ENCODE data around the gene ZFYVE28. TPM values are rescaled to one million over a fixed set of nuclear protein-coding genes. Genes with fewer than 3 reads are reported as not detected.

Gene ZFYVE28
- total RNA-seq, 1 experiment from 2014 or later: 19.2 TPM

- RAD21 ChIA-PET (ENCODE audit: low non-redundant PET in 1 of 2, low total read pairs in 2 of 2, uncharacterized antibody in 2 of 2, unreplicated experiment in 2 of 2): no interaction called here
- Histone ChIP-seq H3K36me3 (ENCODE audit: control insufficient read depth in 1 of 2, insufficient read depth in 2 of 2, low read length in 2 of 2) (no peaks in the 10 kb centered on the region), H3K4me1 (ENCODE audit: control insufficient read depth in 1 of 2, insufficient read depth in 2 of 2, low read length in 2 of 2) (peaks cover 3 to 22% of the 10 kb centered on the region in 2 experiments; a peak in 3 of 4 replicates), H3K9me2 (ENCODE audit: insufficient read depth) (no peaks in the 10 kb centered on the region), H3K9me3 (ENCODE audit: control insufficient read depth in 1 of 2, insufficient read depth in 1 of 2, low read depth in 1 of 2, low read length in 2 of 2) (no peaks in the 10 kb centered on the region), H4K20me1 (ENCODE audit: insufficient read depth) (peaks cover 9% of the 10 kb centered on the region; the same call in 1 of the 2 replicates), H3K9ac (ENCODE audit: low read length) (no peak overlapping the region), H3K79me2 (ENCODE audit: insufficient read depth, low read length) (peaks cover 9% of the 10 kb centered on the region), H3K27ac (ENCODE audit: low read depth, low read length) (no peak overlapping the region), H3K27me3 (ENCODE audit: insufficient read depth, low read length) (no peaks in the 10 kb centered on the region), H2AFZ (ENCODE audit: low read depth, low read length, poor library complexity, severe bottlenecking) (no peak overlapping the region), H3K4me3 (replicated peaks in 1 of 2; ENCODE audit: low read depth in 1 of 2, low read length in 2 of 2) (no peak overlapping the region), H3K4me2 (ENCODE audit: low read length) (no peak overlapping the region)
- DNase-seq (ENCODE audit: low read depth, low spot score): no peak
- ATAC-seq: no peak
- TF ChIP-seq FOSL1 (IDR thresholded peaks at IDR 0.05; ENCODE audit: low read depth): no peak
- TF ChIP-seq POLR2AphosphoS5 (IDR thresholded peaks at IDR 0.05; ENCODE audit: low read depth, low read length): no peak
- TF ChIP-seq ELF1 (IDR thresholded peaks at IDR 0.05; ENCODE audit: borderline replicate concordance, low read depth): no peak
- no peak for TF ChIP-seq CBX3 (IDR thresholded peaks at IDR 0.05; ENCODE audit: low read depth)
- TF ChIP-seq ZBTB33 (IDR thresholded peaks at IDR 0.05; ENCODE audit: extremely low read depth, insufficient replicate concordance, low read length): no peak
- no peak for TF ChIP-seq RAD21 (IDR thresholded peaks at IDR 0.05; ENCODE audit: low read depth)
- no peak for TF ChIP-seq REST (IDR thresholded peaks at IDR 0.05; ENCODE audit: low read depth)
- TF ChIP-seq, protein P1, sequence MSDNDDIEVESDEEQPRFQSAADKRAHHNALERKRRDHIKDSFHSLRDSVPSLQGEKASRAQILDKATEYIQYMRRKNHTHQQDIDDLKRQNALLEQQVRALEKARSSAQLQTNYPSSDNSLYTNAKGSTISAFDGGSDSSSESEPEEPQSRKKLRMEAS (IDR thresholded peaks at IDR 0.05): no peak
- no peak for TF ChIP-seq JUND (IDR thresholded peaks at IDR 0.05)
- TF ChIP-seq YY1 (IDR thresholded peaks at IDR 0.05; ENCODE audit: extremely low read depth, insufficient replicate concordance, low read depth, low read length): no peak
- TF ChIP-seq, protein P2, sequence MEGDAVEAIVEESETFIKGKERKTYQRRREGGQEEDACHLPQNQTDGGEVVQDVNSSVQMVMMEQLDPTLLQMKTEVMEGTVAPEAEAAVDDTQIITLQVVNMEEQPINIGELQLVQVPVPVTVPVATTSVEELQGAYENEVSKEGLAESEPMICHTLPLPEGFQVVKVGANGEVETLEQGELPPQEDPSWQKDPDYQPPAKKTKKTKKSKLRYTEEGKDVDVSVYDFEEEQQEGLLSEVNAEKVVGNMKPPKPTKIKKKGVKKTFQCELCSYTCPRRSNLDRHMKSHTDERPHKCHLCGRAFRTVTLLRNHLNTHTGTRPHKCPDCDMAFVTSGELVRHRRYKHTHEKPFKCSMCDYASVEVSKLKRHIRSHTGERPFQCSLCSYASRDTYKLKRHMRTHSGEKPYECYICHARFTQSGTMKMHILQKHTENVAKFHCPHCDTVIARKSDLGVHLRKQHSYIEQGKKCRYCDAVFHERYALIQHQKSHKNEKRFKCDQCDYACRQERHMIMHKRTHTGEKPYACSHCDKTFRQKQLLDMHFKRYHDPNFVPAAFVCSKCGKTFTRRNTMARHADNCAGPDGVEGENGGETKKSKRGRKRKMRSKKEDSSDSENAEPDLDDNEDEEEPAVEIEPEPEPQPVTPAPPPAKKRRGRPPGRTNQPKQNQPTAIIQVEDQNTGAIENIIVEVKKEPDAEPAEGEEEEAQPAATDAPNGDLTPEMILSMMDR (IDR thresholded peaks at IDR 0.05 in 2 of 3, conservative IDR thresholded peaks at IDR 0.05 in 1 of 3; ENCODE audit: borderline replicate concordance in 1 of 3, insufficient read depth in 1 of 3, low read depth in 2 of 3, low read length in 2 of 3): no peak
- no peak for TF ChIP-seq TCF7L2 (IDR thresholded peaks at IDR 0.05; ENCODE audit: borderline replicate concordance, extremely low read depth, insufficient read depth, insufficient read length)
- no peak for TF ChIP-seq SIN3A (IDR thresholded peaks at IDR 0.05; ENCODE audit: low read depth)
- no peak for TF ChIP-seq SP1 (IDR thresholded peaks at IDR 0.05; ENCODE audit: low read depth)
- TF ChIP-seq POLR2A (IDR thresholded peaks at IDR 0.05; ENCODE audit: borderline replicate concordance, extremely low read depth, insufficient read depth, insufficient read length): no peak
- no peak for TF ChIP-seq EZH2 (IDR thresholded peaks at IDR 0.05)
- no TSS peak for BruUV-seq (replicated peaks)
- intact Hi-C loops (cut with micrococcal nuclease): no loop called here
- CTCF ChIA-PET: no interaction called here
- POLR2A ChIA-PET: no interaction called here
Observed at GRCh38 chr4:2245787-2246275, 172.6 kb downstream of the ZFYVE28 start.

All from HCT116 (cell line).